SK-N-SH treated with all-trans-retinoic acid at 6 μM for 48 hours (cell line): ENCODE results near the gene CAPN11.

ENCODE experiments used
- ATAC-seq: fragments of 200-7000 bp; cut with Tn5 transposase; 3 replicates; pipeline ENCODE4 v1.9.1; 2020; ENCODE audit warnings: mild to moderate bottlenecking, moderate library complexity
- ARNTL ChIP-seq: fragments of 450-650 bp; formaldehyde crosslinking; IDR thresholded peaks from 2 replicates; pipeline ENCODE4 v1.5.0; 2020; ENCODE audit warnings: low read depth, mild to moderate bottlenecking, moderate library complexity, borderline replicate concordance
- BACH2 ChIP-seq: fragments of 250-450 bp; sonication (Bioruptor Pico); IDR thresholded peaks from 2 replicates; pipeline ENCODE4 v1.9.0; 2021; ENCODE audit warnings: mild to moderate bottlenecking, borderline replicate concordance
- CREB5 ChIP-seq: fragments of 250-450 bp; sonication (Bioruptor Pico); IDR thresholded peaks from 2 replicates; pipeline ENCODE4 v1.5.1; 2020; ENCODE audit warnings: low read depth, mild to moderate bottlenecking, moderate library complexity
- CSDC2 ChIP-seq: fragments of 250-450 bp; sonication (Bioruptor Pico); IDR thresholded peaks from 2 replicates; pipeline ENCODE4 v1.5.0; 2020; ENCODE audit warnings: mild to moderate bottlenecking, moderate library complexity
- ISL1 ChIP-seq: fragments of 250-450 bp; sonication (Bioruptor Pico); IDR thresholded peaks from 2 replicates; pipeline ENCODE4 v2.1.2; 2022; ENCODE audit warnings: mild to moderate bottlenecking, moderate library complexity
- OSR1 ChIP-seq: fragments of 250-450 bp; sonication (Bioruptor Pico); IDR thresholded peaks from 2 replicates; pipeline ENCODE4 v1.8.0; 2022; ENCODE audit warnings: moderate library complexity, mild to moderate bottlenecking, inconsistent platforms
- PATZ1 ChIP-seq: fragments of 250-450 bp; sonication (Bioruptor Pico); IDR thresholded peaks from 2 replicates; pipeline ENCODE4 v1.8.0; 2020; ENCODE audit warnings: mild to moderate bottlenecking, moderate library complexity, borderline replicate concordance
- POU6F1 ChIP-seq: fragments of 250-450 bp; sonication (Bioruptor Pico); IDR thresholded peaks from 2 replicates; pipeline ENCODE4 v1.8.0; 2021; ENCODE audit warnings: low read depth, mild to moderate bottlenecking, moderate library complexity, borderline replicate concordance
- PPARA ChIP-seq: fragments of 250-450 bp; sonication (Bioruptor Pico); IDR thresholded peaks from 2 replicates; pipeline ENCODE4 v1.5.0; 2020; ENCODE audit warnings: mild to moderate bottlenecking, borderline replicate concordance
- RARB ChIP-seq: fragments of 250-450 bp; sonication (Bioruptor Pico); IDR thresholded peaks from 2 replicates; pipeline ENCODE4 v1.8.0; 2021; ENCODE audit warnings: mild to moderate bottlenecking, moderate library complexity
- SNAI2 ChIP-seq: fragments of 250-450 bp; sonication (Bioruptor Pico); IDR thresholded peaks from 2 replicates; pipeline ENCODE4 v1.5.0; 2020; ENCODE audit warnings: mild to moderate bottlenecking, moderate library complexity
- TCF4 ChIP-seq: fragments of 250-450 bp; sonication (Bioruptor Pico); IDR thresholded peaks from 2 replicates; pipeline ENCODE4 v1.8.0; 2021; ENCODE audit warnings: mild to moderate bottlenecking, moderate library complexity, borderline replicate concordance
- TOX ChIP-seq: fragments of 250-450 bp; sonication (Bioruptor Pico); IDR thresholded peaks from 2 replicates; pipeline ENCODE4 v1.8.0; 2021; ENCODE audit warnings: mild to moderate bottlenecking, moderate library complexity, borderline replicate concordance
- TSHZ2 ChIP-seq: fragments of 250-450 bp; sonication (Bioruptor Pico); IDR thresholded peaks from 2 replicates; pipeline ENCODE4 v1.5.0; 2020; ENCODE audit warnings: mild to moderate bottlenecking, moderate library complexity
- ZC3H10 ChIP-seq: fragments of 250-450 bp; sonication (Bioruptor Pico); IDR thresholded peaks from 2 replicates; pipeline ENCODE4 v1.5.1; 2021; ENCODE audit warnings: mild to moderate bottlenecking, moderate library complexity
- ZFP3 ChIP-seq: fragments of 250-450 bp; sonication (Bioruptor Pico); IDR thresholded peaks from 2 replicates; pipeline ENCODE4 v1.5.0; 2020; ENCODE audit warnings: mild to moderate bottlenecking, moderate library complexity
- ZFP30 ChIP-seq: fragments of 450-650 bp; formaldehyde crosslinking; IDR thresholded peaks from 2 replicates; pipeline ENCODE4 v1.5.0; 2022; ENCODE audit warnings: mild to moderate bottlenecking, moderate library complexity
- ZNF565 ChIP-seq: fragments of 450-650 bp; formaldehyde crosslinking; conservative IDR thresholded peaks from 2 replicates; pipeline ENCODE4 v1.5.0; 2020; ENCODE audit warnings: low read depth, mild to moderate bottlenecking, moderate library complexity
- ZNF70 ChIP-seq: fragments of 450-650 bp; formaldehyde crosslinking; IDR thresholded peaks from 2 replicates; pipeline ENCODE4 v1.5.0; 2020; ENCODE audit warnings: mild to moderate bottlenecking, moderate library complexity
- ZNF8 ChIP-seq: fragments of 450-650 bp; formaldehyde crosslinking; IDR thresholded peaks from 2 replicates; pipeline ENCODE4 v1.5.0; 2020; ENCODE audit warnings: mild to moderate bottlenecking, moderate library complexity
- TF ChIP-seq, protein P1 (sequence below): fragments of 250-450 bp; sonication (Bioruptor Pico); IDR thresholded peaks from 2 replicates; pipeline ENCODE4 v1.5.1; 2021; ENCODE audit warnings: mild to moderate bottlenecking, moderate library complexity

The CAPN11 gene

GRCh38 chr6:44182911-44183390 lies 24.3 kb downstream of the CAPN11 start:
- no peak for ATAC-seq
- no peak for TF ChIP-seq ZFP30 (CRISPR knock-in tag)
- TF ChIP-seq BACH2 (CRISPR knock-in tag) = no peak
- TF ChIP-seq ZNF8 (CRISPR knock-in tag) = no peak
- TF ChIP-seq ZNF70 (CRISPR knock-in tag) = no peak
- no peak for TF ChIP-seq POU6F1
- TF ChIP-seq SNAI2 (CRISPR knock-in tag) = no peak
- TF ChIP-seq PATZ1 (CRISPR knock-in tag) = no peak
- no peak for TF ChIP-seq OSR1 (CRISPR knock-in tag)
- TF ChIP-seq CSDC2 (CRISPR knock-in tag) = no peak
- no peak for TF ChIP-seq ZNF565 (CRISPR knock-in tag)
- TF ChIP-seq ISL1 (CRISPR knock-in tag) = no peak
- TF ChIP-seq CREB5 = no peak
- no peak for TF ChIP-seq ZC3H10 (CRISPR knock-in tag)
- TF ChIP-seq TCF4 (CRISPR knock-in tag) = no peak
- no peak for TF ChIP-seq PPARA (CRISPR knock-in tag)
- no peak for TF ChIP-seq TSHZ2 (CRISPR knock-in tag)
- no peak for TF ChIP-seq RARB (CRISPR knock-in tag)
- no peak for TF ChIP-seq TOX (CRISPR knock-in tag)
- no peak for TF ChIP-seq ZFP3 (CRISPR knock-in tag)

- ATAC-seq = no peak
- TF ChIP-seq TCF4 (CRISPR knock-in tag) (no peak), ZFP3 (CRISPR knock-in tag) (no peak), CREB5 (no peak), BACH2 (CRISPR knock-in tag) (no peak), PPARA (CRISPR knock-in tag) (no peak), ZNF565 (CRISPR knock-in tag) (no peak), ARNTL (CRISPR knock-in tag) (no peak), CSDC2 (CRISPR knock-in tag) (no peak), PATZ1 (CRISPR knock-in tag) (no peak), TOX (CRISPR knock-in tag) (no peak), POU6F1 (no peak), ZNF70 (CRISPR knock-in tag) (no peak), ISL1 (CRISPR knock-in tag) (no peak), ZC3H10 (CRISPR knock-in tag) (no peak)
- TF ChIP-seq, protein P1, sequence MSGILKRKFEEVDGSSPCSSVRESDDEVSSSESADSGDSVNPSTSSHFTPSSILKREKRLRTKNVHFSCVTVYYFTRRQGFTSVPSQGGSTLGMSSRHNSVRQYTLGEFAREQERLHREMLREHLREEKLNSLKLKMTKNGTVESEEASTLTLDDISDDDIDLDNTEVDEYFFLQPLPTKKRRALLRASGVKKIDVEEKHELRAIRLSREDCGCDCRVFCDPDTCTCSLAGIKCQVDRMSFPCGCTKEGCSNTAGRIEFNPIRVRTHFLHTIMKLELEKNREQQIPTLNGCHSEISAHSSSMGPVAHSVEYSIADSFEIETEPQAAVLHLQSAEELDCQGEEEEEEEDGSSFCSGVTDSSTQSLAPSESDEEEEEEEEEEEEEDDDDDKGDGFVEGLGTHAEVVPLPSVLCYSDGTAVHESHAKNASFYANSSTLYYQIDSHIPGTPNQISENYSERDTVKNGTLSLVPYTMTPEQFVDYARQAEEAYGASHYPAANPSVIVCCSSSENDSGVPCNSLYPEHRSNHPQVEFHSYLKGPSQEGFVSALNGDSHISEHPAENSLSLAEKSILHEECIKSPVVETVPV (CRISPR knock-in tag) = no peak
Measured at GRCh38 chr6:44183783-44184182, 25.2 kb downstream of the CAPN11 start.
